Endothelial cell of umbilical vein (primary cell): ENCODE data around the gene RAB11FIP3.

Experiments
- EZH2 ChIP-seq: IDR thresholded peaks from 2 replicates; pipeline ENCODE4 v1.6.1; 2012; ENCODE audit warnings: borderline replicate concordance, low read depth, mild to moderate bottlenecking, moderate library complexity, low read length, inconsistent platforms; ENCODE audit not compliant: severe bottlenecking
- FOS ChIP-seq: IDR thresholded peaks from 2 replicates; pipeline ENCODE4 v1.6.1; 2011; ENCODE audit warnings: mild to moderate bottlenecking, low read length, moderate library complexity, borderline replicate concordance; ENCODE audit not compliant: insufficient read depth
- MAX ChIP-seq: IDR thresholded peaks from 2 replicates; pipeline ENCODE4 v1.6.1; 2011; ENCODE audit not compliant: insufficient read depth, insufficient read length
- MYC ChIP-seq: IDR thresholded peaks from one replicate; pipeline ENCODE4 v1.6.1; 2011; ENCODE audit warnings: mild to moderate bottlenecking, low read depth, low read length
- POLR2AphosphoS5 ChIP-seq: IDR thresholded peaks from 2 replicates; pipeline ENCODE4 v1.6.1; 2012; ENCODE audit warnings: low read depth, mild to moderate bottlenecking, control low read depth, low read length, moderate library complexity; ENCODE audit not compliant: insufficient read depth
- TF ChIP-seq, protein P1 (sequence below), 2 donors: IDR thresholded peaks; 1 replicate in 1 of 2; 2 replicates in 1 of 2; pipeline ENCODE4 v1.5.1; 2011; ENCODE audit warnings: low read length in 2 of 2, mild to moderate bottlenecking in 2 of 2, moderate library complexity in 2 of 2, control low read depth in 1 of 2, inconsistent platforms in 1 of 2, low read depth in 1 of 2; ENCODE audit not compliant: insufficient read depth in 1 of 2; ENCODE audit errors: extremely low read depth in 1 of 2

GRCh38 chr16:569445-570254 lies 144.2 kb downstream of the RAB11FIP3 start, which contains the start of gene PIGQ:
- TF ChIP-seq POLR2AphosphoS5 (peak; percentile 49), MAX (no peak), MYC (no peak), EZH2 (no peak), FOS (no peak)
- TF ChIP-seq, protein P1, sequence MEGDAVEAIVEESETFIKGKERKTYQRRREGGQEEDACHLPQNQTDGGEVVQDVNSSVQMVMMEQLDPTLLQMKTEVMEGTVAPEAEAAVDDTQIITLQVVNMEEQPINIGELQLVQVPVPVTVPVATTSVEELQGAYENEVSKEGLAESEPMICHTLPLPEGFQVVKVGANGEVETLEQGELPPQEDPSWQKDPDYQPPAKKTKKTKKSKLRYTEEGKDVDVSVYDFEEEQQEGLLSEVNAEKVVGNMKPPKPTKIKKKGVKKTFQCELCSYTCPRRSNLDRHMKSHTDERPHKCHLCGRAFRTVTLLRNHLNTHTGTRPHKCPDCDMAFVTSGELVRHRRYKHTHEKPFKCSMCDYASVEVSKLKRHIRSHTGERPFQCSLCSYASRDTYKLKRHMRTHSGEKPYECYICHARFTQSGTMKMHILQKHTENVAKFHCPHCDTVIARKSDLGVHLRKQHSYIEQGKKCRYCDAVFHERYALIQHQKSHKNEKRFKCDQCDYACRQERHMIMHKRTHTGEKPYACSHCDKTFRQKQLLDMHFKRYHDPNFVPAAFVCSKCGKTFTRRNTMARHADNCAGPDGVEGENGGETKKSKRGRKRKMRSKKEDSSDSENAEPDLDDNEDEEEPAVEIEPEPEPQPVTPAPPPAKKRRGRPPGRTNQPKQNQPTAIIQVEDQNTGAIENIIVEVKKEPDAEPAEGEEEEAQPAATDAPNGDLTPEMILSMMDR (IDR thresholded peaks at IDR 0.05; ENCODE audit: extremely low read depth in 1 of 2, insufficient read depth in 1 of 2, low read depth in 1 of 2, low read length in 2 of 2) = no peak
